ENCODE data around the gene ADAM33. TPM values are rescaled to one million over a fixed set of nuclear protein-coding genes. Genes with fewer than 3 reads are reported as not detected.

ADAM33 gene
- polyA plus RNA-seq, 3 donors: 7.7 to 15.3 (median 9.7) TPM

DNA sequence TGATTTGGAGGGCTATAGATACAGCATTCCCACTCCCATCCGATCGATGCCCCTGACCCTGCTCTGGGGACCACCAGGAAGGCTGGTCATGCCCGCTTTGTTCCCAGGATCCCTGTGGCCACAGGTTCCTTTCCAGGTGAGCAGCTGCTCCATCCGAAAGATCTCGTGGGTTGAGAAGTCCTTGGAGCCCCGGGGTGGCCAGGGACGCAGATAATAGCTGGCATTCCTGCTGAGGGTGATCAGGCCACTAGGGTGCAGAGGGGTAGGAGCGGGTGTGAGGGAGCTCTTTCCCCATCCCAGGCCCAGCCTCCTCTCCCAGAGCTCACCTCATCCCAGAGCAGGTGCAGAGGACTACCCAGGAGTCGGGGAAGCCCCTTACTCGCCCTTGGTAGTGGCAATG lies 7.4 kb downstream of the ADAM33 start:
- DNase-seq (ENCODE audit: extremely low read depth in 1 of 11, low read depth in 9 of 11, low spot score in 4 of 11): no peak

DNA sequence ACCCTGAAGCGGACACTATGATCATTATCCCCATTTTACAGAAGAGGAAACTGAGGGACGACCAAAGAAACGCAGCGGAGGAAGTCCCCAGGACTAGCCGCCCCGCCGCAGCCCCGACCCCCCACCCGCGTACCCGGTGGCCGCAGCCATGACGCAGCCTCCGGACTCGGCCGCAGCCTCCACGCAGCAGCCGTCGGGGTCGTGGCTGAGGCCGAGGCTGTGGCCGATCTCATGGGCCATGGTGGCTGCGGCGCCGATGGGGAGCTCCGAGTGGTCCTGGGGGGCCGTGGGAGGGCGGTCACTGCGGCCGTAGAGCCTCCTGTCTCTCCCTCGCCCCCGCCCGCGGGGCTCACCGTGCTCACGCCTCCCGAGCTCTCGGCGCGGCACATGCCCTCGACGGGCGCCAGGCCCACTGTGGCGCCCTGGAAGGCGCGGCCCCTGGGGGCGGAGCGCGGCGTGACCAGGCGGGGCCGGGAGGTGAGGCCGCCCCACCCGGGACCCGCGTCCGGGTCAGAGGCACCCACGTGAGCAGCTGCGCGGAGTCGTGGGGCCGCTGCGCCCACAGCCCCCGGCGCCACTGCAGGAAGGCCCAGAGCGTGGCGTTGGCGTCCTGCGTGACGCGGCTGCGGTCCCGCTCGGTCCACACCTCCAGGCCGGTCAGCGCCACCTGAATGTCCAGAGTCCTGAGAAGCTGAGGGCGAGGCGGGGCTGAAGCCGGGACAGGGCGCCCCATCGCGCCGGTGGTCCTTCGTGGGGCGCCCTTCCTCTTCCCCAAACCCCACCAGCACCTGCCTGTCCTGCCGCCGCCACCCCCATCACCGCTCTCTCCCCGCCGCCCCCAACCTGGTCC lies 8.4 kb downstream of the ADAM33 start:
- DNase-seq (ENCODE audit: extremely low read depth in 1 of 11, low read depth in 9 of 11, low spot score in 4 of 11): no peak

DNA sequence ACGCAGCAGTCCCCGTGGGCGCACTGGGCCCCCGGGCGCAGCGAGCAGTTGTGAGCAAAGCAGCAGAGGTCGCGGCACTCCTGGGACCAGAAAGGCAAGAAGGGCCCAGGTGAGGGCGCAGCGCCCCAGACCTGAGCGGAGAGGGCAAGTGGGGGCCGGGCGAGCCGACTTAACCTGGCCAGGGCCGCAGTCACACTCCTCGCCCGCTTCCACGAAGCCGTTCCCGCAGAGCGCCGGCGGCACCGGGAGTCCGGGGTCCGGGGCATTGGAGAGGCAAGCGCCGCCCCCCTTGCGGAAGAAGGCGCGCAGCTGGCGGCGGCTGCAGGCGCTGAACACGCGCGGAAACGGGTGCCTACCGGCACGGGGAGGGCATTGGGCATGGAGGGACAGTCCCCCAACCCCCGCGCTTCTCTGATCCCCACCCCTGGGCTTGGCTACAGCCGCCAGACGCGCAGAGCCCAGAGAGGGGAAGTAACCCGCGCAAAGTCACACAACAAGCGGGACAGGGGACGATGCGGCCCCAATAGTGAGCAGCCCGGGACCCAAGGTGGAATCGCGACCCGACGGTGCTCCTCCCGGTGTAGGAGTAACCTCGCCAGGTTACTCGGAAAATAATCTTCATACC lies 9.2 kb downstream of the ADAM33 start:
- no peak for DNase-seq (ENCODE audit: extremely low read depth in 1 of 11, low read depth in 9 of 11, low spot score in 4 of 11)

DNA sequence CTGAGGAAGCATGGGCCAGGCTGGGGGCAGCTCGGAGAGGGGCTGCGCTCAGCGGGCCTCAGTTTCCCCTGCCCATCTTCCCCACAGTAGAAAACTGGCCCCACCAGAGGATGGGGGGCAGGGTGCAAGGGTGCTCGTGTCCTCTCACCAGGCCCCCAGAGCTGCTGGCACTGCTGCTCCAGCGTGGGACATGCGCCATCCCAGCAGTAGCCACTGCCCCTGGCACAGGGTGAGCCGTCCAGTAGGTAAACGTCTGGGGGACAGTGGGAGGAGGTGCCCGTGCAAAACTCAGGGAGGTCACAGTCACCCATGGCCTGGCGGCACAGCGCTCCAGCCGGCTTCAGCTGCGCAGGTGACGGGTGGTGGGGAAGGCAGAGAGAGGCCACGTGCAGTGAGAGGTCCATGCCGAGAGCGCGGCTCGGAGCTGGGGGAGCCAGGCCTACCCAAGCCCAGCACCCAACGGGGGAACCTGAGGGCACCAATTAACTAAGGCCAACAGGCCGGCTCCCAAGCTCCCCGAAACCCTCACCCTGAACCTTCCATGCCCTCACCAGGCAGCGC lies 9.7 kb downstream of the ADAM33 start:
- DNase-seq (ENCODE audit: extremely low read depth in 1 of 11, low read depth in 9 of 11, low spot score in 4 of 11): no peak

DNA sequence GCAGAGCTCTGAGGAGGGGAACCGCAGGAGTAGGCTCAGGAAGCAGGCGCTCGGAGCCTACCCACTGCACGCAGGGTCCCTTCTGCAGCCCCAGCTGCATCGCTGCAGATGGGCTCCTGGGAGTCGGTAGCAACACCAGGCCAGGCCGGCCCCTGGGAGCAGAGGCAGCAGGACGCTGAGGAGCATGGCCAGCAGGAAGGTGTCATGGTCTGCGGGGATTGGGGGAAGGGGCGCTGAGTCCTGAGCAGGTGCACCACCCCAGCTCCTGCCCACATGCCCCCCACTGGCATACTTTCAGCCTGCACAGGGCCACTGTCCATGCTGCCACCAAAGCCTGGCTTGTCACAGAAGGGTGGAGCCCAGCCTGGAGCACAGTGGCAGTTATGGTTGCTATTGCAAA lies 10.9 kb downstream of the ADAM33 start:
- no peak for DNase-seq (ENCODE audit: extremely low read depth in 1 of 11, low read depth in 9 of 11, low spot score in 4 of 11)

DNA sequence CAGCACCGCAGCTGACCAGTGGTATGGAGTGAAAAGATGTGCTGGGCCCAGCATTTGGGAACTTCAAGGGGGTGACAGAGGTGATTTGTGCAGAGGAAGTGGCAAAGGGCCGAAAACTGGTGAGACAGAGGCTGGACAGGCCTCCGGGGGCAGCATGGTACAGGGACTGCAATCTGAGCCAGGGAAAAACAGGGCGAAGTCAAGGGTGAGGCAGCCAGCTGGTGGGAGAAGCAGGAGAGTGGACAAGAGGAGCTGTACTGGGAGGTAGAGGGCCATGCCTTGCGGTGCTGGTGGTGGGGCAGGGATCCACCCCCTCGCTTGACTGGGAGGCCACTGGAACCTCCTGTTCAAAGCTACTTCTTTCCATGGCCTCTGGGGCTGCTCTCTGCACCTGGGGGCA lies 11.3 kb downstream of the ADAM33 start:
- DNase-seq (ENCODE audit: extremely low read depth in 1 of 11, low read depth in 9 of 11, low spot score in 4 of 11): peak in 1 of 11 donors; percentile 53

DNA sequence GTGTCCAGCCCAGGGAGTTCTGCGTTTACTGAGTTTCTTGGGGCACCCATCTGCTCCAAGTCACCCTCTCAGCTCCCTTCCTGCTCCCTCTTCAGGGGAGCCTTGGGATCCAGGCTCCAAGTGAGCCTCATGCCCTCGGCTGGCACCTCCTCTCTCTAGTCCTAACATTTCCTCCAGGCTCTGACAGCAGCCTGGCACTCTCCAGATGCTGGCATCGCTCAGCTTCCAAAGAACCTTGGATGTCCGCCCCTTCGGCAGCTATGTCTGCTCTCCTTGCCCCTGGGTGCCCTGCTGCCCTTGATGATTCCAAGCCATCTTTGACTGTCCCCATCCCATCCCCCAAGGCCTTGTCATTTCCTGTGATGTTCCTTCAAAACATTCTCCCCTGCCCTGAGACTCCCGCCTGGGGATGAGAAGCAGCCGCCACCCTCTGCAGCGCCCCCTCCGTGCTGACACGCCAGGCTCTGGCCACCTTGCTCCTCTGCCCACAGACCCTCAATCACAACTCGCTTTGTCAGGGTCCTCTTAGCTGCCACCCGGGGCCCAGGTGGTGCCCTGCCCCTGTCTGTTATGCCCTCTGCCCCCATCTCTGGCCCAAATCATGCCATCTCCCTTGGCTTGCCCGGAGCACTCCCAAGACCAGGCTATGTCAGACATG lies 12.0 kb downstream of the ADAM33 start:
- no peak for DNase-seq (ENCODE audit: extremely low read depth in 1 of 11, low read depth in 9 of 11, low spot score in 4 of 11)

DNA sequence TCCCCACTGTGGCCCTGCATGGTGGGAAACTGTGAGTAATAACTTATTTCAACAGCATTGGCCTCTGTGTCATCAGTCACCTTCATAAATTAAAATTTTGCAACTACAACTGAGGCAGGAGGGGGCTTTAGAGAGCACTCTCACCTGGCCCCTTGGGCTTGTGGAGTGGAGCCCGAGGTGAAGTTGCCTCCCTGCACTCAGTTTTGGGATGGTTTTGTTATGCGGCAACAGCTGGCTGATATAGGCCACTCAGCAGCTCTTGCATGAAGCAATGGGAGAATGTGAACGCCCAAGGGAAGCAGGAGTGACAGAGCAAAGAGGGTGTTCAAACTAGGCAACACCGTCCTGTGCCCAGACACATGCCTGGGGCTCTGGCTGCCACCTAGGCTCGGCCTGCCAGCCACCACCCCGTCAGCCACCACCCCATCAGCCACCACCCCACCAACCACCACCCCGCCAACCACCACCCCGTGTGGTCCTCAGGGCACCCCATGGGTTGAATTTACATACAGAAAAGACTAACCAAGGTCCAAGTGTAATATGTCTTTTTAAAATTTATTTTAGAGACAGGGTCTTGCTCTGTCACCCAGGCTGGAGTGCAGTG lies 14.3 kb downstream of the ADAM33 start:
- DNase-seq (ENCODE audit: extremely low read depth in 1 of 11, low read depth in 9 of 11, low spot score in 4 of 11): no peak

DNA sequence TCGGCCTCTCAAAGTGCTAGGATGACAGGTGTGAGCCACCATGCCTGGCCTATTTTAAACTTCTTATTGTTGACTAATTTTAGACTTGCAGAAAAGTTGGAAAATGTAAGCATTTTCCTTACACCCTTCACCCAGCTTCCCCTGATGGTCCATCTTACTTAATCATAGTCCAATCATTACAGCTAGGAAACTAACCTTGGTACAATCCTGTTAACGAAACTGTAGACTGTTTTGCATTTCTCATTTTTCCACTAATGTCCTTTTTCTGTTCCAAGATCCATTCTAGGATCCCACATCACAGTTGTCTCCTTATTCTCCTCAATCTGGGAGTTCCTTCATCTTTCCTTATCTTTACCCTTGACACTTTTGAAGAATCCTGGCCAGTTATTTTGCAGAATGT lies 18.0 kb downstream of the ADAM33 start:
- DNase-seq (ENCODE audit: extremely low read depth in 1 of 11, low read depth in 9 of 11, low spot score in 4 of 11): no peak

DNA sequence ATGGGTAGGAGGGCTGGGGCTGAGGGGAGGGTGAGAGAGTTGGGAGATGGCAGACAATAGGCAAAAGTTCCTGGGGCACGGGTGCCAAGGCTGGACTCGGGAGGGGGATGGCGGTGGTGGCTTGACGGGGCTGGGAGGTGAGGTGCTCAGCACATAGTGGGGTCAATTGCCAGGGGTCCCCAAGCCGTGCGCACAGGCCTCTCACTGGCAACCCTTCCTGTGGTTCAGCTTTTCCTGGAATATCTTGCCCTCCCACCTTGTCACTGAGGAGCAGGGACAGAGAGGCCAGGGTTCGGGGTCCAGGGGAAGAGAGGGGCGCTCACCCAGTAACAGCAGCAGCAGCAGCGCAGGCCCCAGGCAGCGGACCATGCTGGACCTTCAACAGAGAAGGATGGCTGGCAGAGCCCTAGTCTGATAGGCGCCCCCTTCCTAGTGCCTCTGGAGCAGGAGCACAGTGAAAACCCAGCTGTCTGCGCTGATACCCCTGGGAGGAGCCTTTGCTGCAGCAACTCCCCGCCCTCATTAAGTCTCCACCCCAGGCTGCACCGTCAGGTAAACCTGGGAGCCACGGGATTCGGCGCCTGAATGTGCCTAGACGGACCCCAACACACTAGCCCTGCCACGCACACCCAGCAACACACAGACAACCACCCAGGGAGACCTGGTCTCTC lies 18.6 kb downstream of the ADAM33 start, which contains the start of gene GFRA4:
TSS of gene GFRA4 (minus strand) at position 369 of the 671 bp plus-strand sequence. CDS start at position 369, 0 bp downstream.
- DNase-seq (ENCODE audit: extremely low read depth in 1 of 11, low read depth in 9 of 11, low spot score in 4 of 11): no peak

DNA sequence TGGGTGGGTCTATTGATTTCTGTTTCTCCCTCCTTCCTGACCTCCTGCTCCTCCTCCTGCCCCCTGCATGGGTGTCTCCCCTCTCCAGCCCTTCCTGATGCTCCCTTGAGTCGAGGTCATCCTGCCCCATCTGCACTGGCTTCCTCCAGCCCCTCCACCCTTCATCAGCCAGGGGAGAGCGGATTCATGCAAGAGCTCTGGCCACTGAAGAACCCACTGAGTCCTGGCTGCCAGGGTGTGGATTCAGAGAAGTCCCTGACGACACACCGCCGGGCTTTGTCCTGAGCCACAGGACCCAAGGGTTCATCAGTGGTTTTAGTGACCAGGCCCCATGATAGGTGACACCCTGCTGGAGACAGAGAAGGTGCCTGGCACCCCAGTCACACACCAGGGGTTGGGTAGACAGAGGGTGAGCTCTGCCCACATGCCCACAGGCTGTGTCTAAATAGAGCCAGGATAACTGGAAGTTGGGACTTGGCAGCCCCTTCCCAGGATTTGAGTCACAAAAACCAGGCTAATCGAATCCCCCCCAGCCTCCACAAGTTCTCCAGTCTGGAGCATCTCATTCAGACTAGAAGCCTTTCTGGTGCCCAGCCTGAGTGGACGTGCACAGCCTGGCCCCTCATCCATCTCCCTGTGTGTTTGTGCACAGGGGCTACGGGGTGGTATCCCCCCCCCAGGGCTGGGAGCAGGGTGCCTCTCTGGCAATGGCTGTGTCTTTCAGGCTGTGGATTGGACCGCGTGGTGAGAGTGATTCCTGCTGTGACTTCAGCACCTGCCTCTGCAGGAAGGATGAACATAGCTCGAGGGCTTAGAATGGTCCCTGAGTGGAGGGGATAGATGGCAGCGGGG lies 19.8 kb downstream of the ADAM33 start:
- DNase-seq (ENCODE audit: extremely low read depth in 1 of 11, low read depth in 9 of 11, low spot score in 4 of 11): no peak

DNA sequence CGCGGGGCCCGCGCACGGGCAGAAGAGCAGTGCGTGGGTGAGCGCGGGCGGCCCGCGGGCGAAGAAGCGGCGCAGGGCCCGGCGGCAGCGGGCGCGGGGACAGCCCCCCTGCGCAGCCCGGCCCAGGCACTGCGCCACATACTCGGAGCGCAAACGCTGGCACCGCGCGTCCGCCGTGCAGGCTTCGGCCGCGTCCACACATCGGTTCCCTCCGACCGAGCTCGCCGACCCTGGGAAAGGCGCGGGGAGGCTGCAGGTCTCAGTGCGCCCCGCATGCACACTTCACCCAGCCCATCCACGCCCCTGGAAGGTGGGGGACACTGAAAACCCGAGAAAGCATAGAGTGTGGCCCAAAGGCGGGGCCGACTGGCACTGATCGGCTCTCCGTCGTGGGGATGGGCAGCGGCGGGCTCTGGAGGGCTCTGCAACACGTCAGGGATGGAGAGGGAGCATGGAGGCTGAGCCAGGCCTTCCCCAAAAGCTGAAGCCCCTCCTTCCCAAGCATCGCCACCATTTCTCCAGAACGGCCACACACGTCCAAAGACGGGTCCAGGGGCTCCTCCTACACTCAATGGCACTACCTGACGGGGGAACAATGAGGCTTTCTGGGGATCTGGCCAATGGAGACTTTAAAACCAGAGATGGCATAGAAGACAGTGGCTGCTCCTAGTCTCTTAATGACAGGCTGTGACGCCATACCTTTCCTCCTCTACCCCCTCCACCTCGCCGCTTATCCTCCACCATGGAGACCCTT lies 20.6 kb downstream of the ADAM33 start:
- no peak for DNase-seq (ENCODE audit: extremely low read depth in 1 of 11, low read depth in 9 of 11, low spot score in 4 of 11)

DNA sequence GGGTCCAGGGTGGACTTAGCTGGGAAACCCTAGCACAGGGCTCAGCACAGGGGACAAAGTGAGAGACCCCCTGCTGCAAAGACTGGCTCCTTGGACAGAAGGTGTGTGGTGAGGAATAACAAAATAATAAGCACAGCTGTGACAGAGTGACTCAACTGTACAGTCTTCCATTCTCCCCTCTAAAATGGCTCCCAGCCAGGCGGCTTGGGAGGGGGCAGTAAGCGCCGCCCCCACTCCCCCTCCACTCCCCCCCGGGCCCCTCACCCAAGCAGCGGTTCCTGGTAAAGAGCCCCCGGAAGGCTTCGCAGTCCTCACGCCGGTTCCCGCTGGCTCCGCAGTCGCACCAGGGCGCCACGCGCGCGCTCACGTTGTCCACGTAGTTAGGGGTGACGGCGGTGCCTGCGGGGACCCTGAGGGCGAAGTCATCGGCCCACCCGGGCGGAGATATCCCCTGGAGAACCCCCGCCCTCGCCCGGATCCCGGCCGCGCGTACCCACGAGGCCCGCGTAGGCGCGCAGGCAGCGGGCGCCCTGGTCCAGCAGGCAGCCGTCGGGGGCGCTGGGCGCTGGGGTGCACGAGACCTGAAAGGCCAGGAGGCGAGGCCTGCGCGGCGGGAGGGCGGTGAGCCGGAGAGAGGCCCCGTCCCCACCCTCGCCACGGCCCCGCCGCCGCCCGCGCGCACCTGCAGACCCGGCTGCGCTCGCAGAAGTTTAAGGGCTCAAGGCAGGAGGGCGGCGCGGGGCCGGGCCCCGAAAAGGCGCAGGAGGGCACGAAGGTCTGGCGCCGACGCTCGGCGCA lies 21.3 kb downstream of the ADAM33 start:
- DNase-seq (ENCODE audit: extremely low read depth in 1 of 11, low read depth in 9 of 11, low spot score in 4 of 11): no peak

DNA sequence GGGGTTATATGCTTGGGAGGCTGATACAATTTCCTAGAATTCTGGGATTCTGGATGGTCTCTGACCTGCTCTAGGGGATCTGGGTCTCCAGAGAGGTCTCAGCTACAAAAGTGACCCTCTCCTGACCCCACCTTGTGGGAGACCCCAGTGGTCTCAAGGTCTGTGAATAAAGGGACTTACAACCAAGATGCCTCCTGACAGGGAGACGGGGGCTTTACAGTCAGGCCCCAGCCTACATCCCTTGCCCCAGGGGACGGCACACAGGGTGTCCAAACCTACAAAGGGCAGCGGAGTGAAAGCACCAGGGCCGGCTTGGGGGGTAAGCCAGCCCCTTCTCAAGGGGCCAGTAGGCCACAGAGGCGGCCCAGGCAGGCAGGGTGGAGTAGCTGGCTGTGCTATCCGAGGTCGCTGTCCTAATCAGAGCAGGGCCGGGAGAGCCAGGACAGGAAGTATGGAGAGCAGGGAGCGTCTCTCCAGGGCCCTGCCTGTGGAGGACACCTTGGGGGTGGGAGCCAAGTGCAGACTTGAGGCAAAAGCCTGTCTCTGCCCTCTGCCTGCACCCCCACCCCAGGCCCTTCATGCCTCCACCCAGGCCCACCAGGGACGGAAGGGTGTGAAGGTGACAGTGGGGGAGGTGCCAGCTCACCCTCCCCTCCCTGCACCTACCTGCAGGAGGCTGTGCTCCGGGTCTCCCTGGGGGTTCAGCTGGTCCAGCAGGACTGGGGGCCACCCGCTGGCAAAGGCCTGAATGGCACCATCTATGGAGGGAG lies 22.1 kb downstream of the ADAM33 start:
- DNase-seq (ENCODE audit: extremely low read depth in 1 of 11, low read depth in 9 of 11, low spot score in 4 of 11): no peak

DNA sequence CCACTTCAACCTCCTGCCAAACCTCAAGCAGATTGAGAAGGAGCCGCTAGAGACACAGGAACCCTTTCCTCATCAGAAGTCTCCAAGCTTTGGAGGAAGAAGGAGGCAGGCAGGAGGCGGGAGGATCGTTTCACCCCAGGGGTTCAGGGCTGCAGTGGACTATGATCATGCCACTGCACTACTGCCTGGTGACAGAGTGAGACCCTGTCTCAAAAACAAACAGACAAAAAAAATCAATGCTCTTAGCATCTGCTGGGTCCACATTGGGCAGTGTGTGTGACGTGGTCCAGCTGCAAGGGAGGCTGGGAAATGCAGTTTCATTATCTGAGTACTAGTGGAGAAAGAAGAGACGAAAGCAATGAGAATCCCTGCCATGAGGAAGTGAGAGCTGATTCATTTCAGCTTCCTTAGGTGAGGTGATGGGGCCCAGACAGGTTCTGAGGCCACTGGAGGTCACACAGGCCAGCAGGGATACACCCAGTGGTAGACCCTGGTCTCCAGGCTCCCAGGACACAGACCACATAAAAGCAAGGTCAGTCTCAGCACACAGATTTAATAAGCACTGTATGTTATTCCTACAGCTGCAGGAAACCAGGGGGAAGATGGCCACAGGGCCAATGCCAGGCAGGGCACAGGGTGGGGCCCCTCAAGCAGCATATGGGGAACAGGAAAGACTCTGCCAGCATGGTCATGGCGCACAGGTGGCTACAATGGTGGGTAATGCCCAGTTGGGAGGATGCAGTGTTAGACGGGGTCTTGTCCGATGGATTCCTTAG lies 22.9 kb downstream of the ADAM33 start:
- no peak for DNase-seq (ENCODE audit: extremely low read depth in 1 of 11, low read depth in 9 of 11, low spot score in 4 of 11)

Measured in renal cortex interstitium (tissue), 11 donors.